GM23338 (cell line): ENCODE measurements around the gene ANKRD13C.

Experiments
- CREB1 ChIP-seq: fragments of 250-450 bp; sonication (Bioruptor Pico); IDR thresholded peaks from 2 replicates; pipeline ENCODE4 v1.5.0; 2020; ENCODE audit warnings: low read depth, mild to moderate bottlenecking, moderate library complexity
- EZH2 ChIP-seq: fragments of 200-600 bp; sonication (generic); IDR thresholded peaks from one replicate; pipeline ENCODE4 v1.8.0; 2017; ENCODE audit warnings: antibody characterized with exemption, mild to moderate bottlenecking, low read depth; ENCODE audit not compliant: unreplicated experiment
- EZH2phosphoT487 ChIP-seq: fragments of 200-600 bp; sonication (generic); IDR thresholded peaks from one replicate; pipeline ENCODE4 v1.8.1; 2018; ENCODE audit warnings: antibody characterized with exemption; ENCODE audit not compliant: unreplicated experiment
- JUNB ChIP-seq: IDR thresholded peaks from one replicate; pipeline ENCODE4 v1.6.1; 2016; ENCODE audit warnings: antibody characterized with exemption; ENCODE audit not compliant: unreplicated experiment
- NANOG ChIP-seq: IDR thresholded peaks from 2 replicates; pipeline ENCODE4 v1.6.1; 2016; ENCODE audit warnings: antibody characterized with exemption, borderline replicate concordance
- POLR2AphosphoS5 ChIP-seq: IDR thresholded peaks from 2 replicates; pipeline ENCODE4 v1.6.1; 2016; ENCODE audit warnings: antibody characterized with exemption, low read depth
- REST ChIP-seq: IDR thresholded peaks from one replicate; pipeline ENCODE4 v1.6.1; 2018; ENCODE audit warnings: antibody characterized with exemption; ENCODE audit not compliant: unreplicated experiment
- TF ChIP-seq, protein P1 (sequence below), 2 experiments: fragments of 200-600 bp in 1 of 2; sonication (generic) in 1 of 2; conservative IDR thresholded peaks; 2 replicates each; pipeline versions ENCODE4 v1.5.1 to v1.6.1; 2016 to 2017; ENCODE audit warnings: antibody characterized with exemption in 2 of 2, low read depth in 2 of 2, mild to moderate bottlenecking in 2 of 2, moderate library complexity in 1 of 2

GRCh38 chr1:70360321-70360720 is 5.8 kb upstream of the ANKRD13C start:
- TF ChIP-seq EZH2: no peak
- TF ChIP-seq EZH2phosphoT487: no peak
- TF ChIP-seq, protein P1, sequence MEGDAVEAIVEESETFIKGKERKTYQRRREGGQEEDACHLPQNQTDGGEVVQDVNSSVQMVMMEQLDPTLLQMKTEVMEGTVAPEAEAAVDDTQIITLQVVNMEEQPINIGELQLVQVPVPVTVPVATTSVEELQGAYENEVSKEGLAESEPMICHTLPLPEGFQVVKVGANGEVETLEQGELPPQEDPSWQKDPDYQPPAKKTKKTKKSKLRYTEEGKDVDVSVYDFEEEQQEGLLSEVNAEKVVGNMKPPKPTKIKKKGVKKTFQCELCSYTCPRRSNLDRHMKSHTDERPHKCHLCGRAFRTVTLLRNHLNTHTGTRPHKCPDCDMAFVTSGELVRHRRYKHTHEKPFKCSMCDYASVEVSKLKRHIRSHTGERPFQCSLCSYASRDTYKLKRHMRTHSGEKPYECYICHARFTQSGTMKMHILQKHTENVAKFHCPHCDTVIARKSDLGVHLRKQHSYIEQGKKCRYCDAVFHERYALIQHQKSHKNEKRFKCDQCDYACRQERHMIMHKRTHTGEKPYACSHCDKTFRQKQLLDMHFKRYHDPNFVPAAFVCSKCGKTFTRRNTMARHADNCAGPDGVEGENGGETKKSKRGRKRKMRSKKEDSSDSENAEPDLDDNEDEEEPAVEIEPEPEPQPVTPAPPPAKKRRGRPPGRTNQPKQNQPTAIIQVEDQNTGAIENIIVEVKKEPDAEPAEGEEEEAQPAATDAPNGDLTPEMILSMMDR (conservative IDR thresholded peaks at IDR 0.05; ENCODE audit: low read depth in 2 of 2): no peak
- TF ChIP-seq POLR2AphosphoS5: no peak
- TF ChIP-seq NANOG: no peak
- no peak for TF ChIP-seq JUNB
- no peak for TF ChIP-seq CREB1 (CRISPR knock-in tag)
- no peak for TF ChIP-seq REST
